Activated CD8-positive, alpha-beta memory T cell treated with anti-CD3 and anti-CD28 coated beads, Interleukin-2, amount 50 U/mL, for 48 hours (primary cell): ENCODE results near the gene CSHL1.
"Not testable (repeated sequence)": the region's sequence is repeated elsewhere in the genome, so short reads cannot be mapped to it uniquely, and the experiment has no call there.

Experiments used
- DNase-seq: peaks from one replicate; pipeline ENCODE4 v3.0.0-alpha.2; 2020

The CSHL1 gene

GRCh38 chr17:63939884-63940283 is 28.8 kb upstream of the CSHL1 start:
- DNase-seq, result no peak

- DNase-seq, result no peak
Observed at GRCh38 chr17:63939401-63939800, 28.3 kb upstream of the CSHL1 start.

- DNase-seq, result no peak
Observed at GRCh38 chr17:63937920-63938319, 26.9 kb upstream of the CSHL1 start.

GRCh38 chr17:63937319-63937718 is 26.3 kb upstream of the CSHL1 start:
- DNase-seq, result no peak

- DNase-seq, result no peak
Observed at GRCh38 chr17:63934183-63935112, 23.4 kb upstream of the CSHL1 start.

GRCh38 chr17:63933598-63933997 is 22.5 kb upstream of the CSHL1 start:
- no peak for DNase-seq

- no peak for DNase-seq
Observed at GRCh38 chr17:63932721-63933120, 21.7 kb upstream of the CSHL1 start.

- DNase-seq, result peak; percentile 76
Observed at GRCh38 chr17:63931981-63932561, 21.0 kb upstream of the CSHL1 start, which contains the start of gene CD79B. TSS of gene CD79B (minus strand) at chr17:63932331. CDS start at chr17:63932261, 70 bp downstream.

- peak; percentile 77 for DNase-seq
Observed at GRCh38 chr17:63930951-63931575, 20.0 kb upstream of the CSHL1 start.

GRCh38 chr17:63929860-63930766 is 19.1 kb upstream of the CSHL1 start:
- no peak for DNase-seq

GRCh38 chr17:63928966-63929695 is 18.1 kb upstream of the CSHL1 start:
- no peak for DNase-seq

GRCh38 chr17:63928172-63928666 is 17.2 kb upstream of the CSHL1 start:
- no peak for DNase-seq

- no peak for DNase-seq
Observed at GRCh38 chr17:63927464-63928171, 16.6 kb upstream of the CSHL1 start.

GRCh38 chr17:63926164-63926563 is 15.1 kb upstream of the CSHL1 start:
- no peak for DNase-seq

- no peak for DNase-seq
Observed at GRCh38 chr17:63925615-63926014, 14.6 kb upstream of the CSHL1 start.

GRCh38 chr17:63922402-63922801 is 11.3 kb upstream of the CSHL1 start:
- DNase-seq, result not testable (repeated sequence)

GRCh38 chr17:63920779-63921178 is 9.7 kb upstream of the CSHL1 start:
- DNase-seq, result not testable (repeated sequence)

- not testable (repeated sequence) for DNase-seq
Observed at GRCh38 chr17:63920050-63920449, 9.0 kb upstream of the CSHL1 start.

GRCh38 chr17:63919311-63919723 is 8.3 kb upstream of the CSHL1 start:
- DNase-seq, result peak; percentile 83

GRCh38 chr17:63918789-63919305 is 7.8 kb upstream of the CSHL1 start, which contains the start of gene GH1:
TSS of gene GH1 (minus strand) at chr17:63918839. CDS start at chr17:63918776, 63 bp downstream.
- DNase-seq, result not testable (repeated sequence)

GRCh38 chr17:63918305-63918704 is 7.2 kb upstream of the CSHL1 start:
- no peak for DNase-seq
